Panc1 (cell line): ENCODE data around the gene MAK. TPM values are rescaled to one million over a fixed set of nuclear protein-coding genes. Genes with fewer than 3 reads are reported as not detected.

Experiments
- ATAC-seq: fragments of 200-7000 bp; cut with Tn5 transposase; 2 replicates; pipeline ENCODE4 v1.9.1; 2020; ENCODE audit warnings: mild to moderate bottlenecking, moderate library complexity
- BruUV-seq: library from RNA; stranded (reverse); fragments of 400-500 nt; replicated peaks from 2 replicates; lab custom pipeline; 2021; lab: Mats Ljungman, UMichigan
- CTCF ChIA-PET: fragments of 300-600 bp; sonication (Branson Sonifier 250); formaldehyde crosslinking; loops from one replicate; lab custom pipeline; 2022; ENCODE audit warnings: antibody characterized with exemption; lab: Charles Lee
- POLR2A ChIA-PET: fragments of 300-600 bp; sonication (Branson Sonifier 250); formaldehyde crosslinking; loops from one replicate; lab custom pipeline; 2022; ENCODE audit warnings: antibody characterized with exemption; lab: Charles Lee
- DNase-seq: peaks from one replicate; pipeline ENCODE4 v3.0.0-alpha.2; 2010; ENCODE audit warnings: low read depth, low spot score
- H3K27ac ChIP-seq: 2 replicates; pipeline ENCODE4 v1.5.1; 2011; ENCODE audit warnings: mild to moderate bottlenecking, low read length, inconsistent platforms
- H3K27me3 ChIP-seq: fragments of 200-500 bp; sonication (Bioruptor generic); 2 replicates; pipeline ENCODE4 v1.6.0; 2014; ENCODE audit warnings: low read length, inconsistent platforms; ENCODE audit not compliant: control insufficient read depth, insufficient read depth
- H3K36me3 ChIP-seq: fragments of 200-500 bp; sonication (Bioruptor generic); 2 replicates; pipeline ENCODE4 v1.5.1; 2014; ENCODE audit warnings: inconsistent platforms, mild to moderate bottlenecking, low read length, moderate library complexity; ENCODE audit not compliant: control insufficient read depth, insufficient read depth
- H3K4me1 ChIP-seq: 2 replicates; pipeline ENCODE4 v1.5.1; 2011; ENCODE audit warnings: inconsistent platforms, mild to moderate bottlenecking, low read length, moderate library complexity; ENCODE audit not compliant: control insufficient read depth, insufficient read depth
- H3K4me3 ChIP-seq, 2 experiments: 2 replicates each; pipeline ENCODE4 v1.5.1; 2011 to 2012; ENCODE audit warnings: low read depth in 2 of 2, low read length in 2 of 2, mild to moderate bottlenecking in 2 of 2, inconsistent platforms in 1 of 2, moderate library complexity in 1 of 2
- H3K9me3 ChIP-seq: fragments of 200-500 bp; sonication (Bioruptor generic); 2 replicates; pipeline ENCODE4 v1.5.1; 2014; ENCODE audit warnings: low read depth, mild to moderate bottlenecking, inconsistent platforms, low read length, moderate library complexity; ENCODE audit not compliant: control insufficient read depth, insufficient read depth
- POLR2AphosphoS5 ChIP-seq: IDR thresholded peaks from 2 replicates; pipeline ENCODE4 v1.6.1; 2012; ENCODE audit warnings: mild to moderate bottlenecking, low read depth, low read length, moderate library complexity
- SIN3A ChIP-seq: IDR thresholded peaks from 2 replicates; pipeline ENCODE4 v1.6.1; 2012; ENCODE audit warnings: low read depth, mild to moderate bottlenecking, low read length, moderate library complexity, borderline replicate concordance; ENCODE audit not compliant: insufficient read depth
- TCF7L2 ChIP-seq: IDR thresholded peaks from 2 replicates; pipeline ENCODE4 v1.6.1; 2011; ENCODE audit warnings: mild to moderate bottlenecking, low read depth, low read length, inconsistent platforms
- in situ Hi-C: cut with HindIII; loops from 2 replicates; pipeline ENCODE4 v1.10.0; 2016; ENCODE audit warnings: low sequenced_read_pairs, low pct_unique_long_range_greater_than_20kb
- intact Hi-C: fragments of 100-400 bp; cut with micrococcal nuclease; formaldehyde crosslinking; loops from one replicate; pipeline ENCODE4 v1.10.0; 2022; ENCODE audit not compliant: unreplicated experiment
- total RNA-seq: library from RNA; stranded (reverse); gene quantifications from one replicate; pipeline ENCODE4 v1.2.1, GENCODE V29; 2021; ENCODE audit not compliant: unreplicated experiment
- TF ChIP-seq, protein P1 (sequence below), 2 experiments: IDR thresholded peaks; 2 replicates each; pipeline ENCODE4 v1.6.1; 2011 to 2012; ENCODE audit warnings: low read depth in 2 of 2, control low read depth in 1 of 2, low read length in 1 of 2, mild to moderate bottlenecking in 1 of 2, moderate library complexity in 1 of 2; ENCODE audit not compliant: insufficient read depth in 1 of 2
- TF ChIP-seq, protein P2 (sequence below): fragments of 450-650 bp; IDR thresholded peaks from 2 replicates; pipeline ENCODE4 v1.5.1; 2017; ENCODE audit warnings: mild to moderate bottlenecking

Gene MAK
- total RNA-seq, 1 experiment from 2014 or later, result 0.21 TPM

DNA sequence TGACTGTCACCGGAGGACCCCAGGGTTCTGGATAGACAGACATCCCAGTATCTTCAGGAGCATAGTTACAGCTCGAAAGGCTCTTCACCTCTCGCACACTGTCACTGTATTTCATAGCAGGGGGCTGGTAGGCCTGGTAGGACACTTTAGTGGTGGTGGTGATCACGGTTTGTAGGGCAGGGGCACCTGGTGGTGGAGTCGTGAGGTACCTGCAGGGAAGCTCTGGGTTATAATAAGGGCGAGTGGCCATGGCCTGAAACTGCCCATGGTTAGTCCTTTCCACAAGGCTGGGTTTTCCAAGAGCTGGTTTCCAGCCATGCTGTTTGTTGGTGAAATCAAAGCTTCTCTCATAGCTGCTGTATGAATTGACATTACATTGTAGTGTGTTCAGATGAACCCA lies 35.9 kb upstream of the MAK start:
- H3K27ac ChIP-seq, result no peak overlapping the region
- ChIA-PET POLR2A (no interaction called here), CTCF (no interaction called here)
- DNase-seq (no peak), ATAC-seq (no peak)
- in situ Hi-C loops, result no loop called here
- intact Hi-C loops, result no loop called here
- TF ChIP-seq, protein P1, sequence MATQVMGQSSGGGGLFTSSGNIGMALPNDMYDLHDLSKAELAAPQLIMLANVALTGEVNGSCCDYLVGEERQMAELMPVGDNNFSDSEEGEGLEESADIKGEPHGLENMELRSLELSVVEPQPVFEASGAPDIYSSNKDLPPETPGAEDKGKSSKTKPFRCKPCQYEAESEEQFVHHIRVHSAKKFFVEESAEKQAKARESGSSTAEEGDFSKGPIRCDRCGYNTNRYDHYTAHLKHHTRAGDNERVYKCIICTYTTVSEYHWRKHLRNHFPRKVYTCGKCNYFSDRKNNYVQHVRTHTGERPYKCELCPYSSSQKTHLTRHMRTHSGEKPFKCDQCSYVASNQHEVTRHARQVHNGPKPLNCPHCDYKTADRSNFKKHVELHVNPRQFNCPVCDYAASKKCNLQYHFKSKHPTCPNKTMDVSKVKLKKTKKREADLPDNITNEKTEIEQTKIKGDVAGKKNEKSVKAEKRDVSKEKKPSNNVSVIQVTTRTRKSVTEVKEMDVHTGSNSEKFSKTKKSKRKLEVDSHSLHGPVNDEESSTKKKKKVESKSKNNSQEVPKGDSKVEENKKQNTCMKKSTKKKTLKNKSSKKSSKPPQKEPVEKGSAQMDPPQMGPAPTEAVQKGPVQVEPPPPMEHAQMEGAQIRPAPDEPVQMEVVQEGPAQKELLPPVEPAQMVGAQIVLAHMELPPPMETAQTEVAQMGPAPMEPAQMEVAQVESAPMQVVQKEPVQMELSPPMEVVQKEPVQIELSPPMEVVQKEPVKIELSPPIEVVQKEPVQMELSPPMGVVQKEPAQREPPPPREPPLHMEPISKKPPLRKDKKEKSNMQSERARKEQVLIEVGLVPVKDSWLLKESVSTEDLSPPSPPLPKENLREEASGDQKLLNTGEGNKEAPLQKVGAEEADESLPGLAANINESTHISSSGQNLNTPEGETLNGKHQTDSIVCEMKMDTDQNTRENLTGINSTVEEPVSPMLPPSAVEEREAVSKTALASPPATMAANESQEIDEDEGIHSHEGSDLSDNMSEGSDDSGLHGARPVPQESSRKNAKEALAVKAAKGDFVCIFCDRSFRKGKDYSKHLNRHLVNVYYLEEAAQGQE (IDR thresholded peaks at IDR 0.05; ENCODE audit: insufficient read depth in 1 of 2, low read depth in 2 of 2, low read length in 1 of 2), result no peak
- TF ChIP-seq TCF7L2, result no peak
- TF ChIP-seq, protein P2, sequence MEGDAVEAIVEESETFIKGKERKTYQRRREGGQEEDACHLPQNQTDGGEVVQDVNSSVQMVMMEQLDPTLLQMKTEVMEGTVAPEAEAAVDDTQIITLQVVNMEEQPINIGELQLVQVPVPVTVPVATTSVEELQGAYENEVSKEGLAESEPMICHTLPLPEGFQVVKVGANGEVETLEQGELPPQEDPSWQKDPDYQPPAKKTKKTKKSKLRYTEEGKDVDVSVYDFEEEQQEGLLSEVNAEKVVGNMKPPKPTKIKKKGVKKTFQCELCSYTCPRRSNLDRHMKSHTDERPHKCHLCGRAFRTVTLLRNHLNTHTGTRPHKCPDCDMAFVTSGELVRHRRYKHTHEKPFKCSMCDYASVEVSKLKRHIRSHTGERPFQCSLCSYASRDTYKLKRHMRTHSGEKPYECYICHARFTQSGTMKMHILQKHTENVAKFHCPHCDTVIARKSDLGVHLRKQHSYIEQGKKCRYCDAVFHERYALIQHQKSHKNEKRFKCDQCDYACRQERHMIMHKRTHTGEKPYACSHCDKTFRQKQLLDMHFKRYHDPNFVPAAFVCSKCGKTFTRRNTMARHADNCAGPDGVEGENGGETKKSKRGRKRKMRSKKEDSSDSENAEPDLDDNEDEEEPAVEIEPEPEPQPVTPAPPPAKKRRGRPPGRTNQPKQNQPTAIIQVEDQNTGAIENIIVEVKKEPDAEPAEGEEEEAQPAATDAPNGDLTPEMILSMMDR, result no peak
- TF ChIP-seq POLR2AphosphoS5, result no peak
- TF ChIP-seq SIN3A, result no peak
- no peaks in the 10 kb centered on the region for H3K4me1 ChIP-seq
- H3K27me3 ChIP-seq, result no peaks in the 10 kb centered on the region
- H3K36me3 ChIP-seq, result no peaks in the 10 kb centered on the region
- H3K4me3 ChIP-seq, result no peak overlapping the region
- no TSS peak for BruUV-seq
- no peaks in the 10 kb centered on the region for H3K9me3 ChIP-seq

DNA sequence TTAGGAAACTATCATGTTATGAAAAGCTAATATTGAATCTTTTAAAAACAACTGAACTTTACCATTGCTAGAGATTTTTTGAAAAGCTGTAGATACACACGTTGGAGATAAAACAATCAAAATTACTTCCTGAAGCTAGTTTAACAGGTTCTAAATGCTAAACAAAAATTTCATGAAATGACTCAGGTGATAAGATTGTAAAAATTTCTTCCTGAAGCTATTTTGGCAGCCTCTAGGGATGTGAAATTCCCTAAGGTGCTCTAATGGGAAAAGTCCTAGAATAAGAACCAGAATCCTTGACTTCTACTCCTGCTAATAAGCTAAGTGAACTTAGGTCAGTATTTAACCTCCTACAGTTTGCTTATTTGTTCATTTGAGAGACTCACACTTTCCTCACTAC lies 35.0 kb upstream of the MAK start:
- intact Hi-C loops, result no loop called here
- Histone ChIP-seq H3K9me3 (no peaks in the 10 kb centered on the region), H3K27me3 (no peaks in the 10 kb centered on the region), H3K4me1 (no peaks in the 10 kb centered on the region), H3K4me3 (no peak overlapping the region), H3K27ac (no peak overlapping the region), H3K36me3 (no peaks in the 10 kb centered on the region)
- no peak for DNase-seq
- no TSS peak for BruUV-seq
- no peak for ATAC-seq
- CTCF ChIA-PET, result no interaction called here
- TF ChIP-seq SIN3A, result no peak
- TF ChIP-seq, protein P1 (IDR thresholded peaks at IDR 0.05; ENCODE audit: insufficient read depth in 1 of 2, low read depth in 2 of 2, low read length in 1 of 2), result no peak
- TF ChIP-seq POLR2AphosphoS5, result no peak
- no peak for TF ChIP-seq TCF7L2
- TF ChIP-seq, protein P2, result no peak
- in situ Hi-C loops, result no loop called here
- POLR2A ChIA-PET, result no interaction called here
